Liver (tissue), 9 donors: ENCODE data around the gene NIPBL. TPM values are rescaled to one million over a fixed set of nuclear protein-coding genes. Genes with fewer than 3 reads are reported as not detected.

ENCODE experiments used
- DNase-seq: peaks from one replicate; pipeline ENCODE4 v3.0.0-alpha.2; 2017; ENCODE audit warnings: low spot score
- H3K27ac ChIP-seq, 2 donors: one replicate each; pipeline ENCODE4 v1.7.0; 2013; ENCODE audit warnings: inconsistent platforms in 2 of 2, low read length in 2 of 2, control low read depth in 1 of 2, low read depth in 1 of 2, mild to moderate bottlenecking in 1 of 2
- H3K27me3 ChIP-seq, 4 donors: one replicate each; pipeline versions ENCODE4 v1.6.1 to v1.7.0; 2013; ENCODE audit warnings: low read length in 3 of 4, inconsistent platforms in 1 of 4, mild to moderate bottlenecking in 1 of 4, moderate library complexity in 1 of 4; ENCODE audit not compliant: control insufficient read depth in 4 of 4, insufficient read depth in 4 of 4
- H3K36me3 ChIP-seq, 4 donors: one replicate each; pipeline versions ENCODE4 v1.6.1 to v1.7.0; 2013; ENCODE audit warnings: low read length in 3 of 4, mild to moderate bottlenecking in 3 of 4, low read depth in 1 of 4, moderate library complexity in 1 of 4; ENCODE audit not compliant: control insufficient read depth in 4 of 4, insufficient read depth in 3 of 4
- H3K4me1 ChIP-seq, 4 donors: one replicate each; pipeline versions ENCODE4 v1.6.1 to v1.7.0; 2013; ENCODE audit warnings: low read length in 3 of 4, mild to moderate bottlenecking in 3 of 4, moderate library complexity in 1 of 4; ENCODE audit not compliant: control insufficient read depth in 4 of 4, insufficient read depth in 4 of 4
- H3K4me3 ChIP-seq, 3 donors: one replicate each; pipeline versions ENCODE4 v1.6.1 to v1.7.0; 2013; ENCODE audit warnings: low read length in 3 of 3, control low read depth in 1 of 3, low read depth in 1 of 3, mild to moderate bottlenecking in 1 of 3
- H3K9ac ChIP-seq, 2 donors: one replicate each; pipeline ENCODE4 v1.7.0; 2013; ENCODE audit warnings: low read length in 2 of 2, mild to moderate bottlenecking in 2 of 2, moderate library complexity in 2 of 2, control low read depth in 1 of 2, low read depth in 1 of 2
- H3K9me3 ChIP-seq, 4 donors: one replicate each; pipeline versions ENCODE4 v1.6.1 to v1.7.0; 2013; ENCODE audit warnings: low read length in 3 of 4; ENCODE audit not compliant: control insufficient read depth in 4 of 4
- GABPA ChIP-seq, 2 donors: IDR thresholded peaks in 1 of 2; conservative IDR thresholded peaks in 1 of 2; 2 replicates each; pipeline ENCODE4 v1.6.1; 2016; ENCODE audit warnings: antibody characterized with exemption in 2 of 2, mild to moderate bottlenecking in 1 of 2, moderate library complexity in 1 of 2
- HNF4A ChIP-seq, 2 donors: conservative IDR thresholded peaks; 2 replicates each; pipeline ENCODE4 v1.6.1; 2016; ENCODE audit warnings: antibody characterized with exemption in 2 of 2, mild to moderate bottlenecking in 2 of 2
- JUND ChIP-seq, 2 donors: IDR thresholded peaks; 2 replicates each; pipeline ENCODE4 v1.6.1; 2016; ENCODE audit warnings: antibody characterized with exemption in 2 of 2
- TAF1 ChIP-seq: conservative IDR thresholded peaks from 2 replicates; pipeline ENCODE4 v1.6.1; 2016; ENCODE audit warnings: antibody characterized with exemption, mild to moderate bottlenecking
- YY1 ChIP-seq: IDR thresholded peaks from 2 replicates; pipeline ENCODE4 v1.6.1; 2016; ENCODE audit warnings: antibody characterized with exemption, mild to moderate bottlenecking
- WGBS: extraction: QIAGEN DNeasy Blood & Tissue Kit; methylation state at CpG from one replicate; pipeline ENCODE4 v1.1.7; 2013; 5-methylcytosine and 5-hydroxymethylcytosine counted together
- polyA plus RNA-seq, 2 donors: library from polyadenylated mRNA; stranded (reverse) in 1 of 2; unstranded in 1 of 2; fragments of 200-250 nt in 1 of 2; fragments of >200 nt in 1 of 2; fragmentation: Nextera tagmentation in 1 of 2; extraction: Ambion mirVana in 1 of 2; gene quantifications; one replicate each; pipeline versions ENCODE4 v1.2.1 to v1.2.3, GENCODE V29; 2013 to 2015
- total RNA-seq, 2 donors: library from RNA; depleted of rRNA; stranded (reverse); fragments of >200 nt; gene quantifications; one replicate each; pipeline ENCODE4 v1.2.3, GENCODE V29; 2014
- TF ChIP-seq, protein P1 (sequence below): fragments of 150-350 bp; IDR thresholded peaks from 2 replicates; pipeline ENCODE4 v1.5.1; 2017; ENCODE audit warnings: improper control_type of control experiment, low read depth, low read length; ENCODE audit not compliant: missing input control
- TF ChIP-seq, protein P2 (sequence below): IDR thresholded peaks from 2 replicates; pipeline ENCODE4 v1.6.1; 2016; ENCODE audit warnings: antibody characterized with exemption
- donor health status: healthy.
- donor health status: healthy.
- donor health status: healthy.
- donor health status: healthy.
- donor health status: healthy.

Gene NIPBL
- total and polyA plus RNA-seq, 4 donors: 4.9 to 30.3 (median 21.0) TPM

DNA sequence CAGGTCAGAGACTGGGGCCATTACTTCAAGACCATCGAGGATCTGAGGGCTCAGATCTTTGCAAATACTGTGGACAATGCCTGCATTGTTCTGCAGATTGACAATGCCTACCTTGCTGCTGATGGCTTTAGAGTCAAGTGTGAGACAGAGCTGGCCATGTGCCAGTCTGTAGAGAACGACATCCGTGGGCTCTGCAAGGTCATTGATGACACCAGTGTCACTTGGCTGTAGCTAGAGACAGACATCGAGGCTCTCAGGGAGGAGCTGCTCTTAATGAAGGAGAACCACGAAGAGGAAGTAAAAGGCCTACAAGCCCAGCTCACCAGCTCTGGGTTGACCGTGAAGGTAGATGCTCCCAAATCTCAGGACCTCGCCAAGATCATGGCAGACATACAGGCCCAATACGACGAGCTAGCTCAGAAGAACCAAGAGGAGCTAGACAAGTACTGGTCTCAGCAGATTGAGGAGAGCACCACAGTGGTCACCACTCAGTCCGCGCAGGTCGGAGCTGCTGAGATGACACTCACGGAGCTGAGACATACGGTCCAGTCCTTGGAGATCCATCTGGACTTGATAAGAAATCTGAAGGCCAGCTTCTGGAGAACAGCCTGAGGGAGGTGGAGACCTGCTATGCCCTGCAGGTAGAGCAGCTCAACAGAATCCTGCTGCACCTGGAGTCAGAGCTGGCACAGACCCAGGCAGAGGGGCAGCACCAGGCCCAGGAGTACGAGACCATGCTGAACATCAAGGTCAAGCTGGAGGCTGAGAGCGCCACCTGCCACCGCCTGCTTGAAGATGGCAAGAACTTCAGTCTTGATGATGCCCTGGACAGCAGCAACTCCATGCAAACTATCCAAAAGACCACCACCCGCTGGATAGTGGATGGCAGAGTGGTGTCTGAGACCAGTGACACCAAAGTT, 9.3 kb downstream of the NIPBL start (continued):
- TF ChIP-seq, protein P1, sequence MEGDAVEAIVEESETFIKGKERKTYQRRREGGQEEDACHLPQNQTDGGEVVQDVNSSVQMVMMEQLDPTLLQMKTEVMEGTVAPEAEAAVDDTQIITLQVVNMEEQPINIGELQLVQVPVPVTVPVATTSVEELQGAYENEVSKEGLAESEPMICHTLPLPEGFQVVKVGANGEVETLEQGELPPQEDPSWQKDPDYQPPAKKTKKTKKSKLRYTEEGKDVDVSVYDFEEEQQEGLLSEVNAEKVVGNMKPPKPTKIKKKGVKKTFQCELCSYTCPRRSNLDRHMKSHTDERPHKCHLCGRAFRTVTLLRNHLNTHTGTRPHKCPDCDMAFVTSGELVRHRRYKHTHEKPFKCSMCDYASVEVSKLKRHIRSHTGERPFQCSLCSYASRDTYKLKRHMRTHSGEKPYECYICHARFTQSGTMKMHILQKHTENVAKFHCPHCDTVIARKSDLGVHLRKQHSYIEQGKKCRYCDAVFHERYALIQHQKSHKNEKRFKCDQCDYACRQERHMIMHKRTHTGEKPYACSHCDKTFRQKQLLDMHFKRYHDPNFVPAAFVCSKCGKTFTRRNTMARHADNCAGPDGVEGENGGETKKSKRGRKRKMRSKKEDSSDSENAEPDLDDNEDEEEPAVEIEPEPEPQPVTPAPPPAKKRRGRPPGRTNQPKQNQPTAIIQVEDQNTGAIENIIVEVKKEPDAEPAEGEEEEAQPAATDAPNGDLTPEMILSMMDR: no peak
- TF ChIP-seq YY1 (no peak), TAF1 (no peak)

- H3K9me3 ChIP-seq: no peaks in the 10 kb centered on the region
- H3K9ac ChIP-seq: no peak overlapping the region
- peaks cover 7 to 34% (median 24%) of the 10 kb centered on the region in 4 donors for H3K4me1 ChIP-seq
- peak overlapping the region in 1 of 2 donors; percentile 39 for H3K27ac ChIP-seq
- H3K27me3 ChIP-seq: no peaks in the 10 kb centered on the region
- TF ChIP-seq, protein P2, sequence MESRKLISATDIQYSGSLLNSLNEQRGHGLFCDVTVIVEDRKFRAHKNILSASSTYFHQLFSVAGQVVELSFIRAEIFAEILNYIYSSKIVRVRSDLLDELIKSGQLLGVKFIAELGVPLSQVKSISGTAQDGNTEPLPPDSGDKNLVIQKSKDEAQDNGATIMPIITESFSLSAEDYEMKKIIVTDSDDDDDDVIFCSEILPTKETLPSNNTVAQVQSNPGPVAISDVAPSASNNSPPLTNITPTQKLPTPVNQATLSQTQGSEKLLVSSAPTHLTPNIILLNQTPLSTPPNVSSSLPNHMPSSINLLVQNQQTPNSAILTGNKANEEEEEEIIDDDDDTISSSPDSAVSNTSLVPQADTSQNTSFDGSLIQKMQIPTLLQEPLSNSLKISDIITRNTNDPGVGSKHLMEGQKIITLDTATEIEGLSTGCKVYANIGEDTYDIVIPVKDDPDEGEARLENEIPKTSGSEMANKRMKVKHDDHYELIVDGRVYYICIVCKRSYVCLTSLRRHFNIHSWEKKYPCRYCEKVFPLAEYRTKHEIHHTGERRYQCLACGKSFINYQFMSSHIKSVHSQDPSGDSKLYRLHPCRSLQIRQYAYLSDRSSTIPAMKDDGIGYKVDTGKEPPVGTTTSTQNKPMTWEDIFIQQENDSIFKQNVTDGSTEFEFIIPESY: no peak
- TF ChIP-seq HNF4A (conservative IDR thresholded peaks at IDR 0.05): peak in 1 of 2 donors; percentile 23
- WGBS: 54% methylated on average over 3 of the region's 3 CpGs
- H3K4me3 ChIP-seq: no peak overlapping the region
- DNase-seq: no peak
- H3K36me3 ChIP-seq: no peaks in the 10 kb centered on the region
Observed at GRCh38 chr5:36886791-36887190, 10.2 kb downstream of the NIPBL start.

DNA sequence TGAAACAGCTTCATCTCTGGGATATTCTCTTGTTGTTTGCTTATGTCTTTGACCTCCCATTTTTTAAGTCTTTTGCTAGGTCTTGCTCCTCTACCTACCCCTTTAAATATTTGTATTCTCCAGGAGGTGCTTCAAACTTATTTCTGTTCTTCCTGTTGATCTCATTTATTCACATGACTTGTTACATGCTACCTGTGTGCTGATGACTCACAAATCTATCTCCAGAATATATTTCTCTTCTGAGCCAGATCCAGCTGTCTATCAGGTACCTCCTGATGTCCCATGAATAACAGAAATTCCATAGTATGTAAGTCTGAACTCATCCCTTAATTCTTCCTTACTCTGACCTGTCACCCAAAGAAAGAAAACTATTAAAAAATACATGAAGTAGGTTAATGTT, 11.0 kb downstream of the NIPBL start:
- no peak for TF ChIP-seq HNF4A (conservative IDR thresholded peaks at IDR 0.05)
- peak in 1 of 2 donors; percentile 14 for TF ChIP-seq JUND (IDR thresholded peaks at IDR 0.05)
- DNase-seq: no peak
- no peak overlapping the region for H3K4me3 ChIP-seq
- peak overlapping the region in 1 of 2 donors; percentile 39 for H3K27ac ChIP-seq
- peaks cover 7 to 30% (median 21%) of the 10 kb centered on the region in 4 donors for H3K4me1 ChIP-seq
- no peak overlapping the region for H3K9ac ChIP-seq
- no peaks in the 10 kb centered on the region for H3K9me3 ChIP-seq
- H3K36me3 ChIP-seq: no peaks in the 10 kb centered on the region
- no peaks in the 10 kb centered on the region for H3K27me3 ChIP-seq

DNA sequence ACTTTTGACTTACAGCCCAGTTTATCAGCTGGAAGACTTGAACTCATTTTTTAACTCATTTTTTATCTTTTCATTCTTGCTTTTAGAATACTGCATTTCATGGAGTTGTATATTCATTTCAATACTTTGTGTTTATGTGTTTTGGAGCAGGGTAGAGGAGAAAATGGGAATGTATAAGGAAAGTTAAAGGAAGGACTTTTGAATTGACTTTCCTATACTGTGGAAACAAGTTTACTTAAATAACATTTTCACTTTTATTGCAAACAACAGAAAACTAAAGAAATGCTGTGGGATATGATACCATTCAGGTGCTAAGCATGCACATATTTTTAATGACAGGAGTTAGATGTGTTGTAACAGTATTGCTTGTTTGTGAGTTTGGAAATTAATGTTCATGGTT, 11.7 kb downstream of the NIPBL start:
- H3K9ac ChIP-seq: no peak overlapping the region
- H3K27ac ChIP-seq: no peak overlapping the region
- H3K4me1 ChIP-seq: peaks cover 7 to 27% (median 20%) of the 10 kb centered on the region in 4 donors
- no peak for TF ChIP-seq GABPA (IDR thresholded peaks at IDR 0.05 in 1 of 2, conservative IDR thresholded peaks at IDR 0.05 in 1 of 2)
- H3K4me3 ChIP-seq: no peak overlapping the region
- DNase-seq: no peak
- no peaks in the 10 kb centered on the region for H3K36me3 ChIP-seq
- no peaks in the 10 kb centered on the region for H3K9me3 ChIP-seq
- no peaks in the 10 kb centered on the region for H3K27me3 ChIP-seq
